ENCODE data around the gene ERVK3-1. TPM values are rescaled to one million over a fixed set of nuclear protein-coding genes. Genes with fewer than 3 reads are reported as not detected.
A peak's percentile ranks its signal among the peaks of the same experiment; 100 is the strongest.

The ERVK3-1 gene
- polyA plus RNA-seq, 3 donors: 34.6 to 61.5 (median 38.8) TPM

DNA sequence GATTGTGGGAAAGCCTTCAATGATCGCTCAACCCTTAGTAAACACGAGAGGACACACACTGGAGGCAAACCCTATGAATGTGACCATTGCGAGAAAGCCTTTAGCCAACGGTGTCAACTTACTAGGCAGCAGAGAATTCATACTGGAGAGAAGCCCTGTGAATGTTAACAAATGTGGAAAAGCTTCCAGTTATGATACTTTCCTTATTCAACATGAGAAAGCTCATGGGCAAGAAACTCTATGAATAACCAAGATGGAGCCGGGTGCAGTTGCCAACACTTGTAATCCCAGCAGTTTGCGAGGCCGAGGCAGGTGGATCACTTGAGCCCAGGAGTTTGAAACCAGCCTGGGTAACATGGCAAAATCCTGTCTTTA lies 42.3 kb upstream of the ERVK3-1 start:
- Histone ChIP-seq H3K4me1 (ENCODE audit: control insufficient read depth in 1 of 2, insufficient read depth in 2 of 2, low read length in 2 of 2) (no peaks in the 10 kb centered on the region), H3K4me2 (replicated peaks; ENCODE audit: extremely low read depth, low read length, poor library complexity, severe bottlenecking) (no peak overlapping the region), H3K4me3 (replicated peaks in 1 of 3; ENCODE audit: low read depth in 2 of 3, low read length in 3 of 3) (peak overlapping the region in 1 of 3 experiments; percentile 57), H3K36me3 (replicated peaks in 1 of 2; ENCODE audit: control insufficient read depth in 1 of 2, insufficient read depth in 2 of 2, low read length in 2 of 2) (peaks cover 0 to 66% of the 10 kb centered on the region in 2 donors), H3K9ac (ENCODE audit: insufficient read depth, low read length, poor library complexity, severe bottlenecking) (no peak overlapping the region), H3K27me3 (ENCODE audit: control insufficient read depth in 2 of 2, insufficient read depth in 2 of 2, low read length in 2 of 2) (no peaks in the 10 kb centered on the region), H4K20me1 (ENCODE audit: insufficient read depth, low read length) (no peaks in the 10 kb centered on the region), H3K9me3 (replicated peaks in 1 of 2; ENCODE audit: control insufficient read depth in 1 of 2, insufficient read depth in 1 of 2, low read length in 2 of 2) (peaks cover 96 to 98% of the 10 kb centered on the region in 2 donors), H2AFZ (ENCODE audit: insufficient read depth, low read depth, low read length, poor library complexity, severe bottlenecking) (no peak overlapping the region), H3K27ac (ENCODE audit: low read depth in 1 of 2, low read length in 2 of 2) (no peak overlapping the region), H3K79me2 (ENCODE audit: insufficient read depth, low read length) (no peaks in the 10 kb centered on the region)
- Mint-ChIP-seq H3K36me3 (peaks cover 31 to 40% of the 10 kb centered on the region in 2 donors), H3K4me1 (no peaks in the 10 kb centered on the region), H3K9me3 (peaks cover 50 to 100% (median 98%) of the 10 kb centered on the region in 7 donors), H3K4me3 (no peak overlapping the region), H3K27me3 (ENCODE audit: low read depth in 3 of 3) (peaks cover 0 to 4% (median 0%) of the 10 kb centered on the region in 3 donors), H3K27ac (no peak overlapping the region)
- TF ChIP-seq, protein P1, sequence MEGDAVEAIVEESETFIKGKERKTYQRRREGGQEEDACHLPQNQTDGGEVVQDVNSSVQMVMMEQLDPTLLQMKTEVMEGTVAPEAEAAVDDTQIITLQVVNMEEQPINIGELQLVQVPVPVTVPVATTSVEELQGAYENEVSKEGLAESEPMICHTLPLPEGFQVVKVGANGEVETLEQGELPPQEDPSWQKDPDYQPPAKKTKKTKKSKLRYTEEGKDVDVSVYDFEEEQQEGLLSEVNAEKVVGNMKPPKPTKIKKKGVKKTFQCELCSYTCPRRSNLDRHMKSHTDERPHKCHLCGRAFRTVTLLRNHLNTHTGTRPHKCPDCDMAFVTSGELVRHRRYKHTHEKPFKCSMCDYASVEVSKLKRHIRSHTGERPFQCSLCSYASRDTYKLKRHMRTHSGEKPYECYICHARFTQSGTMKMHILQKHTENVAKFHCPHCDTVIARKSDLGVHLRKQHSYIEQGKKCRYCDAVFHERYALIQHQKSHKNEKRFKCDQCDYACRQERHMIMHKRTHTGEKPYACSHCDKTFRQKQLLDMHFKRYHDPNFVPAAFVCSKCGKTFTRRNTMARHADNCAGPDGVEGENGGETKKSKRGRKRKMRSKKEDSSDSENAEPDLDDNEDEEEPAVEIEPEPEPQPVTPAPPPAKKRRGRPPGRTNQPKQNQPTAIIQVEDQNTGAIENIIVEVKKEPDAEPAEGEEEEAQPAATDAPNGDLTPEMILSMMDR (IDR thresholded peaks at IDR 0.05): no peak
- intact Hi-C loops (cut with micrococcal nuclease): no loop called here
- WGBS (ENCODE audit: insufficient coverage): 100% methylated on average over 4 of the region's 7 CpGs
- DNase-seq: no peak

DNA sequence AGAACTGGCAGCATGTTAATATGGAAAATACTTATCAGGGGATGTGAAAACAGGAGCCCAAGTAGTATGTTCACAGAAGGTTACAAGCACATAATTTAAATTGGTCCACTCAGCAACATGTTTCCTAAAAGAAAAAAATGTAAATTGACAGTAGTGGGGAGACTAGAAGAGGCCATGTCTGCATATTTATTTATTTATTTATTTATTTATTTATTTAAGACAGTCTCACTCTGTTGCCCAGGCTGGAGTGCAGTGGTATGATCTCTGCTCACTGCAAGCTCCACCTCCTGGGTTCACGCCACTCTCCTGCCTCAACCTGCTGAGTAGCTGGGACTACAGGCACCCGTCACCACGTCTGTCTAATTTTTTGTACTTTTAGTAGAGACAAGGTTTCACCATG lies 40.1 kb upstream of the ERVK3-1 start:
- H3K9me3 Mint-ChIP-seq: peaks cover 37 to 100% (median 96%) of the 10 kb centered on the region in 7 donors
- intact Hi-C loops (cut with micrococcal nuclease): no loop called here

More for the DNA sequence above, 40.1 kb upstream of the ERVK3-1 start:
- peak overlapping the region in 1 of 3 experiments; percentile 57 for H3K4me3 ChIP-seq (replicated peaks in 1 of 3; ENCODE audit: low read depth in 2 of 3, low read length in 3 of 3)
- WGBS (ENCODE audit: insufficient coverage): 83% methylated on average over 1 of the region's 3 CpGs
- Mint-ChIP-seq H3K4me1 (no peaks in the 10 kb centered on the region), H3K27ac (no peak overlapping the region), H3K27me3 (ENCODE audit: low read depth in 3 of 3) (peaks cover 0 to 2% (median 1%) of the 10 kb centered on the region in 3 donors), H3K4me3 (no peak overlapping the region), H3K36me3 (peaks cover 19 to 22% of the 10 kb centered on the region in 2 donors)
- no peaks in the 10 kb centered on the region for H3K79me2 ChIP-seq (ENCODE audit: insufficient read depth, low read length)
- TF ChIP-seq, protein P1 (IDR thresholded peaks at IDR 0.05): no peak
- H3K36me3 ChIP-seq (replicated peaks in 1 of 2; ENCODE audit: control insufficient read depth in 1 of 2, insufficient read depth in 2 of 2, low read length in 2 of 2): peaks cover 0 to 48% of the 10 kb centered on the region in 2 donors
- H3K4me1 ChIP-seq (ENCODE audit: control insufficient read depth in 1 of 2, insufficient read depth in 2 of 2, low read length in 2 of 2): no peaks in the 10 kb centered on the region
- H2AFZ ChIP-seq (ENCODE audit: insufficient read depth, low read depth, low read length, poor library complexity, severe bottlenecking): no peak overlapping the region
- H3K27me3 ChIP-seq (ENCODE audit: control insufficient read depth in 2 of 2, insufficient read depth in 2 of 2, low read length in 2 of 2): no peaks in the 10 kb centered on the region
- no peak overlapping the region for H3K9ac ChIP-seq (ENCODE audit: insufficient read depth, low read length, poor library complexity, severe bottlenecking)
- peaks cover 94 to 99% of the 10 kb centered on the region in 2 donors for H3K9me3 ChIP-seq (replicated peaks in 1 of 2; ENCODE audit: control insufficient read depth in 1 of 2, insufficient read depth in 1 of 2, low read length in 2 of 2)
- H3K4me2 ChIP-seq (replicated peaks; ENCODE audit: extremely low read depth, low read length, poor library complexity, severe bottlenecking): no peak overlapping the region
- no peak overlapping the region for H3K27ac ChIP-seq (ENCODE audit: low read depth in 1 of 2, low read length in 2 of 2)
- no peaks in the 10 kb centered on the region for H4K20me1 ChIP-seq (ENCODE audit: insufficient read depth, low read length)
- no peak for DNase-seq

All from CD14-positive monocyte (primary cell).